Forelimb muscle (tissue), 1 donor: ENCODE results near the gene CCND3. TPM values are rescaled to one million over a fixed set of nuclear protein-coding genes. Genes with fewer than 3 reads are reported as not detected.

Experiments used
- DNase-seq: peaks from one replicate; pipeline ENCODE4 v3.0.0-alpha.2; 2013; ENCODE audit warnings: low read depth
- polyA plus RNA-seq: library from polyadenylated mRNA; unstranded; fragments of 120-200 nt; gene quantifications from one replicate; pipeline ENCODE4 v1.2.1, GENCODE V29; 2013; ENCODE audit not compliant: insufficient read length

CCND3 gene
- polyA plus RNA-seq, 1 donor = 86.6 TPM

DNA sequence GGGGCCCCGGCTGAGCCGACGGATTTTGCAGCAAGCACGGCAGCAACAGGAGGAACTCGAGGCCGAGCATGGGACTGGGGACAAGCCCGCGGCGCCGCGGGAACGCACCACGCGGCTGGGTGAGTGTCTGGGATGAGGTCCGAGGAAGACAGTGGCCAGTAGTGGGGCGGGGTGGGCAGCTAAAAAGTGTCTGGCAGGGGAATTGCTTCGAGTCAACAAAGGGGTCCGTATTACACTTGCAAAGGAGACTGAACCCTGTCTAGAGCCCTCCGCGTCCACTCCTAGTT is 20.0 kb downstream of the CCND3 start:
- no peak for DNase-seq

DNA sequence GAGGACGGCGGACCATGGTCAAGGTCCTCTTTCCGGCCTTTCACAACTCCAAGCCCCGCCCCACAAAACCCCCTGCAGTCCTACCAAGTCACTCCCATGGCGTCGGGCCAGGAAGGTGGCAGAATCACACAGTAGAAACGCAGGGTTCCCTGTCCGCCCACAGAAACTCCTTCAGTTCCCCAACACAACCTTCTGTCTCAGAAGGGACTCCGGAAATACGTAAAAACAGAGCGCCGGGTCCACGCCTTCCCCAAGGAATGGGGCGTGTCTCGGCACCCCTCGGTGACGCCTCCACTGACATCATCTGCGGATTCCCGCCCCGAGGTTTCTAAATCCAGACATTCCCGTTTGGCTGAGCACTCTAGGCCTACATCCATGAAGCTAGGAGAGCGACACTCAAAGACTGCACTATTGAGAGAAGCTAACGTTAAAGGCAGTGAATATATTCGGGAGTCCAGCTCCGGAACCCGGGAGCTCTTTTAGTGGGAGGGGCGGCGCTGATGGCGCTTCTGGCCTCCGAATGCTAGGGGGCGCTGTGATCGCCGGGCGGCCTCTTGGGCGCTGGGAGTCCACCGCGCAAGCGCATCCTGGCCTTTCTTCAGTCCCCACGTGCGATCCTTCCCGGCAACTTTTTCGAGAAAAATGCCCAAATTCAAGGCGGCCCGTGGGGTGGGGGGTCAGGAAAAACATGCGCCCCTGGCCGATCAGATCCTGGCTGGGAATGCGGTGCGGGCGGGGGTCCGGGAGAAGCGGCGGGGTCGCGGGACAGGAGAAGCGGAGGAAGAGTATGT is 20.5 kb downstream of the CCND3 start, which contains the start of the genes BYSL and MED20:
Gene BYSL (plus strand): TSS at position 579 of the 791 bp plus-strand sequence. CDS start 64 bp downstream, at position 643.
Gene MED20 (minus strand): TSS at position 219 of the 791 bp plus-strand sequence. CDS start 121 bp downstream, at position 98.
- peak; percentile 87 for DNase-seq

DNA sequence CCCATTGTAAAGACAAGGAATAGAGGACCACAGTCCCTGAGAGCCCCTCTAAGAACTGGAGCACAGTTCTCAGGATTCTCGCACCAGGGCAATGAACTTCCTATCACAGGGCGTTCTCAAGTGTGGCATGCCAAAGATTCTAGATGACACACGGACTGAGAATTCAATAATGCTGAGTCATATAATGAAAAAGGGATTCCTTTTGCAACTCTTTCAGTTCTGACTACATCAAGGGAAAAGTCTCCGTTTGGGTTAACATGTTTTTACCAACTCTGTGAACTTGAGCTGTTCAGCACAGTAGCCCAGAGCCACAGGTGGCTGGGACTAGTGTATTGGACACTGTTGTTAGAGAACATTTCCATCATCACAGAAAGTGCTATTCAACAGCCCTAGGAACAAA is 24.1 kb downstream of the CCND3 start:
- DNase-seq = no peak

DNA sequence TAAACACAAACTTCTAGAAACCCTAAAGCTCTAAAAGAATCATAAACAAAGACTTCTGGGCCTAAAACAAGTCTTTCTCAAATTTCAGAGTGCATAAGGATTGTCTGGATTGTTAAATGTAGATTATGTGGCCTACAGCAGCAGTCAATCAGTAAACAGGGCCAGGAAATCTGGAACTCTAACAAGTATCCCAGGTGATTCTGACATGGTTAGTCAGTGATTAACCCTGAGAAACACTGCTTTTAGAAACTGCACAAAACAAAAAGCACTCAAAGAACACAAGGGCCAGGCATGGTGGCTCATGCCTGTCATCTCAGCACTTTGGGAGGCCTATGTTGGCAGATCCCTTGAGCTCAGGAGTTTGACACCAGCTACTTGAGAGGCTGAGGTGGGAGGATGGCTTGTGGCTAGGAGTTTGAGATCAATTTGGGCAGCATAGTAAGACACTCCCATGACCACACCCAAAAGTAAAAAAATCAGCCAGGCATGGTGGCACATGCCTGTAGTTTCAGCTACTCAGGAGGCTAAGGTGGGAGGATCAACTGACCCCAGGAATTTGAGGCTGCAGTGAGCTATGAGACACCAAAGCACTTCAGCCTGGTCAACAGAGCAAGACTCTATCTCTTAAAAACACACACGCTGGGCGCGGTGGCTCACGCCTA is 26.6 kb downstream of the CCND3 start:
- no peak for DNase-seq

DNA sequence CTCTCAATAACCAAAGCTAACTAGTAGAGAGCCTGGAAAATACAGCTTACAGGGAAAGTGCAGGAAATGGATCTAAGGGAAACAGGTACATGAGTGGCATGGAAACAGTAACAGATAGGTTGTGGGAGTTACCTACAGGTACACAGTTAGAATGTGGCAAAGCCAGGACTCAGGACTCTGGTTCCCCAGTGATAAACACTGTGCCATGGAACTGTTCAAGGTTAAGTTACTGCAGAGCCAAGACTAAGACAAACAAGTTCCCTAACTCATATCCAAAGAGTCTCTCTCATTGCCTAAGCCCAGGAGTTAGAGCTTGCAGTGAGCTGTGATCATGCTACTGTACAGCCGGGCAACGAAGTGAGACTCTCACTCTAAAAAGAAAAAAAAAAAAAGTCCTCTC is 27.3 kb downstream of the CCND3 start:
- DNase-seq = no peak

DNA sequence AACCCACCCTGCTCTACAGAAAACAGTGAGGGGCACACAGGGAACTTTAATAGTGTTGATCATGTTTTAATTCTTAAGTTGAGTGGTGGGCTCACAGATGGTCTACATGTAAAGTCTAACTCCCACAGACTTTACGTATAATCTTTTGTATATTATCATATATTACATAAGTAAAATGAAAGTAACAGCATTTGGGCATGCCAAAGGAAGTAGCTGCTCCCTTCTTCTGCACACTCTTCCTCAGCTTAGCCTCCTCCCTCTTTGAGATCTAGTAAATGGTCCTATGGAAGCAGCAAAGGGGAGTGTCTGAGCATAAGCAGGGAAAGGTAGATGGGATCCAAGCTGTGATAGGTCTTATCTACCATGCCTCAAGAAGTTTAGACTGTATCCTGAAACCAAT is 31.9 kb downstream of the CCND3 start:
- DNase-seq = no peak

DNA sequence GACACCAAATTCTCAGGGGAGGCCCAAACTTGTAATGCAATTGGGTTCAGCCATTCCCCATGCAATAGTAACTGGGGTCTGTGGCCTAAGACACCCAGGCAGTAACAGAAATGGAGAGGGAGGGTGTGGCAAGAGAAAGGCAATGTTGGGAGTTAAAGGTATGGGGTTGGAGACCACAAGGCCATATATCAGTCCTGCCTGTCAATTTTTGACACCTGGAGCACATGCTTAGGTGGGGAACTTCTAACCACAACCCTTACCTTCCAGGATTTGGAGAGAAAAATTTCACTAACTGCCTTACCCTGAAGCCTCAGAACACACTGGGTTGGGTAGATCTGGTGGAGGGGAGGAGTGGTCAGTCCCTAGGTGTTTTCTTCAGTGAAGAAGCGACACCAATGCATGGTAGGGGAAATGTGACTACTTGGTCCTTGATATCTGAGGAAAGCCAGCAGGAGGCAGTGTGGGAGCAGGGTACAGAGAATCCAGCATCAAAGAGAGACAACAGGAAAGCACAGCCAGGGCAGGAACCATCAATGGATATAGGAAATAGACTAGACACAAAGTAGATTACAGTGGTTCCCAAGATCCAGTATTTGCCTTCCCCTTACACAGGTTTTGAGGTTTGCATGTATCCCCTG is 39.6 kb downstream of the CCND3 start:
- DNase-seq = no peak

DNA sequence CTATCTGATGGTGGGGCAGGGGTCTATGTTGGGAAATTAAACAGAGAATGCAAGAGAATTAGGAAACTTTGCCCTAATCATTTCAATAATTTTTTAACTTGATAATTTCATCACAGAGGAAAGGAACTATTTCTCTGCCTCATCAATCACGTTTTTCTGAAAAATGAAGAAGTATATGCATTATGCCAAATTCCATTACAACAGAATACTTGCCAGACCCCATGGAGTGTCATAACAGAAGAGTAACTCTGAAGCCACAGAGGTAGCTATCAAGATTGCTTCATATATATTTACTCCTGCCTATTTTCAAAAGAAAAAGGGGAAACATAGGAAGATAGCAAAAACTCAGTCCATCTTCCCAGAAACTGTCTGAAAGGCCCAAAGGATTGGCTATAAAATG is 40.7 kb downstream of the CCND3 start:
- DNase-seq = no peak

DNA sequence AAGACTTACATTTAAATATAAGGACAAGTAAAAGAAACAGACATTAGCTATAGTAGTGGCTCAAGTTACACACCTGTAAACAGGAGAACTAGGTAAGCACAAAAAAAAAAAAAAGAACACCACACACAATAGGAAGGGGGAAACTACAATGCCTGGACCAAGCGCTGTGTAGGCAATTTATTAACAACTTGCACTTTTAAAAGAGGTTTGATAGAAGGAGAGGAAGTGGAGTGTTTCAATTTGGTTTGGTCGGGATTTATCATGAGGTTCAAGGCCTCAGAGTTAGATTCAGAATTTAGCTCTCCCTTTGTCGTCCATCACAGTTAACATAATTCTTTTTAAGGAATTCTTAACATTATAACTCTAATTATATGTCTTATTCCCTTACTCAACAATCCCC is 45.3 kb downstream of the CCND3 start:
- DNase-seq = no peak

DNA sequence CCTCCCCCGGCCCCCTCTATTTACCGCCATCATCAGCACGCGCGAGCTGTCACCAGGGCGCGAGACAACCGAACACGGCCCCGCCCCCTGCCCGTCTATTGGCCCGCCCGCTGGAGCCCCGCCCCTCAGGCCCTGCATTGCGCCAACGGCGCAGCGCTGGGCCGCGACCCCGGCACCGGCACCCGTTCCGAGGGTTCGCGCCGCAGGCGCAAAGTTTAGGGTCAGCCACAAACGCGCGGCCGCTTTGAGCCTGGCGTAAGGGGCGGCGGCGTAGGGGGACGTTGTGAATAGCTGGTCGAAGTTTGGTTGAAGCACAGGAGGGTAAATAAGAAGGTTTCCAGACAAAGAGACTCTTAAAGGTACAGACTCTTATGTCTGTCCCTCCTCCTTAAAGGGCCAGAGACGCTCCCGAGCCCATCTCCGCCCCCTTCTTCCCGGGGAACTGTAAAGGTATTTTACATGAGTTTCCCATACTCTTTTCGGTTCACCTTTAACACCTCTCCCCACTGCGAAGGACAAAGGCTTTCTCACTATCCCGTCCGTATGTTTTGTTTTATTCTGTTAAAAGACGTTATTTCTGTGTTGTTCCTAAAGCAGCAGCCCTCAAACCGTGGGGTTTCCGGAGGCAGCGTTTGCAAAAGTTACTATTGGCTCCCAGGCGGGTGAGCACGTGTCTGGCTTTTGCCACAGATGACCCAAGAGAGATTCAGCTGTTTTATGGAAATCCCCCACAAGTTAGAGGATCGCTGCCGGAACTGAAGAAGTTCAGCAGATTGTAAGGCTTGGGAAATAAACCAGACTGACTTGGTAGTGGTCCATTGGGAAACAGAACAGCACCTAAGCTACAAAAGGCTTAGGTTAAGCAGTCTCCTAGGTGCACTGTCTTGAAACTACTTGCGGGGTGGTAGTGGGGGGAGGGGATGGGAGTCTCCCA is 46.0 kb downstream of the CCND3 start, which contains the start of gene USP49:
Gene USP49 (minus strand): TSS at position 76 of the 934 bp plus-strand sequence. CDS start 88,392 bp downstream, outside the sequence.
- peak; percentile 34 for DNase-seq

DNA sequence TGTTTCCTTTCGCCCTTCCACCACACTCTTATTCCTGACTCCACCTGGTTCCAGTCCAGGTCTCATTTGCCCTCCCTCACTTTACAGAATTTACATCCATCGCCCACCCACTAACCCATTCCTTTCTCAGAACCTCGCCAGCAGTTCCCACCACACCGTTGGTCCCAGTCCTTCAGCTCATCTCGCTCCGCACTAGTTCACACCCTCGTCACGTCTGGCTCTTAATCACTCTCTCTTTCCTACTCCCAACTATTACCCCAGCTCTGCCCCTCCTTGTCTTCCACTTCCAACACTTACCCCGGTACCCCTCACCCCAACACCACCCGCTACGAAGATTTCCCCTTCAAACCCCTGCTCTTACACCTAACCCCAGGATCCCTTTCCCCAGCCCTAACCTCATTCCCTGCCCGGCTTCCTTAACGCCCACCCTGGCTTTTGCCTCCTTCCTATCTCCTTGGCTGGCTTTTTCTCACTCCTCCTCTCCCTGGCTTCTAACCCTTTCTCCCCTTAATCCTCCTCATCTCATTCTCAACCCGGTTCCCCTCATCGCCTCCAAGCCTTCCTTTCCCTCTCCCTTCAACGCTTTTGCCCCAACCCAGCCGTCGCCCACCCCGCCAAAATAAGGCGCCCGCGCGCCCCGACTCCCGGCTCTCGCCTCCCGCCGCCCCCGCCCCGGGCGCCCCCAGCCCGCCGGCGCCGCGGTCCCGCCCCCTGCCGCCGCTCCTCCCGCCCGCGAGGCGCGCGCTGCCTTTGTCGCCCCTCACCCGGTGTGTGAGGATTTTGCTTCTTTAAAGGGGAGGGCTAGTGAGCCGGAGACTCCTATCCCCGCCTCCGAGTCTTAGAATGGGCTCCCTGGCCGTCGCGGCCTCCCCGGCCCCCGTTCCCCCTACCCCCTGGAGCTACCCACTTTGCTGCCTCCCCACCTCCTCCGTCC is 47.0 kb downstream of the CCND3 start:
- DNase-seq = no peak

DNA sequence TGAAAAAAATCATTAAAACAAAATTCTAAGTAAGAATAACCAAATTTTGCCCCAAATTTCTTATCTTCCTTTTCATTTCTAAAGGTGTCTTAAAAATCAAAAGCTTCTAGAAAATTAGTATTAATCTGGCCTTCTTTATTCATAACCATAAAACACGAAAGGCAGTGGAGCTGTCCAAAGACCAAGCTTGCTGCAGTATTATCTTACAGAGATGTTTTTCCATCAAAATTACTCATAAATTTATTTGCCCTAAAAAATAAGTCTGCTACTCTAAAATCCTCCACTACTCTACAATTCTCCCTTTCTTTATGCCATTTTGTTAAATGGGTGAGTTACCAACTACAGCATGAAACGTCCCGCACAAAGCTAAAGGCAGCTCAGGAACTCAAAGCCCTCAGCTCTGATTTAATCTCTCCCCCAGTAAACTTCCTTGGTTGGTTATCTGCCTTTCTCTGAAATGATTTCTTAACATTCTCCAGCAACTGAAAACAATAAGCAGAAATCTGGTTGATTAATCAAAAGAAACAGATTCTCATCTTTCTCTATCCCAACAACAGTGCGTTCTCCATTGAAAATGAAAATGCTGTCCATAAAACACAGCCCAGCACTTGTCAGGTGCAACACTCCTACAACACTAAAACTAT is 48.6 kb downstream of the CCND3 start:
- DNase-seq = no peak

DNA sequence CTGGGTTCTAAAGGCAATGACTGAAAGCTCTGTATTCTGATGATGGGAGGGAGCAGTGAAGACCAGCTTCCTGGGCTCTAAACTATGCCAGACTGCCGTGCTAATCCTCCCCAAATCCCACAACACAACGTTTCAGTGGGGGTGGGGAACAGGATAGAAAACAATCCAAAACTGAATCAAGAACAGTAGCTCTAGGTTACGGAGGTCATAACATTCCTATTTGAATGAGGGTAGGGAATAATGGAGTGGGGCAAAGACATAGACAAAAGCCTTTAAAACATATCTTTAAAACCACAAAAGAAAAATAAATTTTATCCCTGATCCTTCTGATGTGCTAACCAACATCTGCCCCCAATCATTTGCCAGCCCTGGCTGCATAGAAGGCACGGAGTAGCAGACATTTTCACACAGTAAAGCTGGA is 54.3 kb downstream of the CCND3 start:
- DNase-seq = no peak

DNA sequence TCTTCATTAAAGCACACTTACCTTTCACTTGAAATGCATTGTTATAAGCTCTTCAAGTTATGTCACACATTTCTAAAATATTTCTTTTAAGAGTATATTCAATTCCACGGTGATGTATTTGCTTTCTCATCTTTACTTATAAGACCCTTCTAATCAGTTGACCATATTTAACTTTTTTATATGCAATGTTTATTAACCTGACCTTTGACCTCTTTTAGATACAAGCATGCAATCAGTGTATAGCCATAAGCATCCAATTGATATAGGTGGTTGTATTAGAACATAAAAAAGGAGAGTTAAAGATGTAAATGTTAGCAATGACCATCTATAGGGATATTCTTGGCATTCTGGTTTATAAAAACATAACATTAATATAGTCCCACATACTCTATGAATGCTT is 55.7 kb downstream of the CCND3 start:
- DNase-seq = no peak

DNA sequence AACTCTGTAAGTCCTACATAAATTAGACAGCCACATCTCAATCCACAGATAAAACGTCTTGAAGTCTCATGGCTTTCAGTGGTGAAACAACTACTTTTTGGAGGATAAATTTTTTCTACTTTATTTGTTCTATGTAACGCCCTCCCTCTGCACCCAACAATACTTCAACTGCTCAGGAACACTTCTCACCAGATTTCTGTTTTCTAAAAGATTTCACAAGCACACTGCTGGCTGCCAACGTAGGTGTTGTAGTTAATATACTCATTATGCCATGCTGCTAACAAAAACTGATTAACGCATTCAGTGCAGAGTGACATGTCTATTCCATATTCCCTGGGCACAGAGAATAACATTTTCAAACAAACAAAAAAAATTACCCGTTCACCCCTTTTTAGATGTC is 56.7 kb downstream of the CCND3 start:
- DNase-seq = no peak

Other genes starting within 250 kb of the CCND3 start
- gene TFEB, start 206.2 kb downstream of the CCND3 start, polyA plus RNA-seq = 5.8 TPM
- gene PGC, start 194.4 kb downstream of the CCND3 start, polyA plus RNA-seq = not detected
- 6.3 TPM for gene FRS3, start 161.9 kb downstream of the CCND3 start, polyA plus RNA-seq
- gene PRICKLE4, start 161.0 kb downstream of the CCND3 start, polyA plus RNA-seq = 3.0 TPM
- gene TOMM6, start 154.1 kb downstream of the CCND3 start, polyA plus RNA-seq = 147 TPM
- gene USP49, start 46.4 kb downstream of the CCND3 start, polyA plus RNA-seq = 5.6 TPM
- 18.7 TPM for gene MED20, start 20.7 kb downstream of the CCND3 start, polyA plus RNA-seq
- 33.3 TPM for gene BYSL, start 20.3 kb downstream of the CCND3 start, polyA plus RNA-seq
- gene TAF8, start 108.7 kb upstream of the CCND3 start, polyA plus RNA-seq = 14.8 TPM
- gene C6orf132, start 200.8 kb upstream of the CCND3 start, polyA plus RNA-seq = 0.29 TPM
- not detected for gene GUCA1A, start 231.6 kb upstream of the CCND3 start, polyA plus RNA-seq